Forelimb muscle (tissue), 1 donor: ENCODE data around the gene TMEM164. TPM values are rescaled to one million over a fixed set of nuclear protein-coding genes. Genes with fewer than 3 reads are reported as not detected.

ENCODE experiments used
- DNase-seq: peaks from one replicate; pipeline ENCODE4 v3.0.0-alpha.2; 2013; ENCODE audit warnings: low read depth
- polyA plus RNA-seq: library from polyadenylated mRNA; unstranded; fragments of 120-200 nt; gene quantifications from one replicate; pipeline ENCODE4 v1.2.1, GENCODE V29; 2013; ENCODE audit not compliant: insufficient read length

Gene TMEM164
- polyA plus RNA-seq, 1 donor, result 23.1 TPM

DNA sequence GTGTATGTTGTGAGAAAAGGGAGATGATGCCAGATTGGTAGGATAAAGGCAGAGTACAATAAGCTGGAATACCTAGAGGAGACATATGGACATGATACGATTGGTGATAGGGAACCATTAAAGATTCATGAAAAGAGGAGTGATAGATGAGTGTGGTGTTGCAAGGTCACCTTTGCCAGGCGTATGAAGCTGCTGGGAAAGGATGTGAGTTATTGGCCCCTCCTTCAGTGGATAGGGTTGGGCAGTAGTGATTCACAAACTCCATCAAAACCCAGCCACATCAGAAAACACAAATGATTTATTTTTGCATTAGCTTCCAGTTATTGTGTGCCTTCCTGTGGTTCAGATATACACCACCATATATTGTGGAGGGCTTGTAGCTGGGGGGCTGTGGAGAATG, 34.3 kb downstream of the TMEM164 start:
- no peak for DNase-seq

DNA sequence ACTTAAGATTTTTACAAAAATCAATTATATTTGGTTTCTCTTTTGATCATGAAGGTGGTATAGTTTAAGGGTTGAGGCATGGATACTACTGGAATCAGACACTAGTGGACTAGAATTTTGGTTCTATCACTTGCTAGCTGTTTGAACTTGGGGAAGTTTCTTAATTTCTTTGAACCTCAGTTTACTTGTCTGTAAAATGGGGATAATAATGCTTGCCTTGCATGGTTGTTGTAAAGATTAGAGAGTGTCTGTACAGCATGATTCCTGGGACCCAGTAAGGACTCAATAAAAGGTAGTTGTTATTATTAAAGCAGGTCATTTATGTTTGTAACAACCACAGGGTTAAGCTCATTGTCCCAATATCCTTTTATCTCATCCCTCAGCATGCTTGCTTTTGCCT, 36.0 kb downstream of the TMEM164 start:
- no peak for DNase-seq

DNA sequence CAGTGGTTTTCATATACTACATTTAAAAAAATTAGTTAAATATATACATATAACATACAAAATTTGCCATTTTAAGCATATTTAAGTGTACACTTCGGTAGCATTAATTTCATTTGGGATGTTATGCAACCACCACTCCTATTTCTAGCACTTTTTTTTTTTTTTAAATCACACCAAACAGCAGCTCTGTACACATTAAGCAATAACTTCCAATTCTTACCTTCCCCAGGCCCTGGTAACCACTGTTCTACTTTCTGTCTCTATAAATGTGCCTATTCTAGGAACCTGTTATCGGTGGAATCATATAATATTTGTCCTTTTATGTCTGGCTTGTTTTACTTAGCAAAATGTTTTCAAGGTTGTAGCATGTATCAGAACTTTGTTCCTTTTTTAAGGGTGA, 39.1 kb downstream of the TMEM164 start:
- no peak for DNase-seq

DNA sequence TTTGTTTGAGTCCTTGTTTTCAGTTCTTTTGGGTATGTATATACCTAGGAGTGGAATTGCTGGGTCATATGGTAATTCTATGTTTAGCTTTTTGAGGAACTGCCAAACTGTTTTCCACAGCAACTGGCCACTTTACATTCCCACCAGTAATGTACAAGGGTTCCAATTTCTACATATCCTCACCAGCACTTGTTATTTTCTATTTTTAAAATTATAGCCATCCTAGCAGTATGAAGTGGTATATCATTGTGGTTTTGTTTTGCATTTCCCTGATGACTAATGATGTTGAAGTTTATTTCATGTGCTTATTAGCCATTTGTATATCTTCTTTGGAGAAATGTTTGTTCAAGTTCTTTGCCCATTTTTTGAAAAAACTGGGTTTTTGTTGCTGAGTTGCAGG, 39.6 kb downstream of the TMEM164 start:
- DNase-seq, result no peak

DNA sequence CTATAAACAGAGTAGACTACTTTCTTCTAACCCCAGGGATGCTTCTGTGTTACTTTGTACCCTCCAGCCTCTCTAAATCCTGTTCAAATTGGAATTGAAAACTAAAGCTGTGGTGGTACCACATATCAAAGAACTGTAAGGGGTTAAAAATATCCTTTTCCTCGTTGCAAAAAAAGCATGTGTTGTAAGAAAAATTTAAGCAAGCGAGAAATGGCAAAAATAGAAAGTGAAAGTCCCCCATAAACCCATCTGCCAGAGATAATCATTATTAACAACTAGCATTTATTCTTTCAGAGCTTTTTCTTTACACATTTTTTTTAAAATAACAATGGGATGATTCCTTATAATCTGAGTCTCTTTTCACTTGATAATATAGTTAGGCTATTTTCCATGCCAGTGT, 40.6 kb downstream of the TMEM164 start:
- no peak for DNase-seq

DNA sequence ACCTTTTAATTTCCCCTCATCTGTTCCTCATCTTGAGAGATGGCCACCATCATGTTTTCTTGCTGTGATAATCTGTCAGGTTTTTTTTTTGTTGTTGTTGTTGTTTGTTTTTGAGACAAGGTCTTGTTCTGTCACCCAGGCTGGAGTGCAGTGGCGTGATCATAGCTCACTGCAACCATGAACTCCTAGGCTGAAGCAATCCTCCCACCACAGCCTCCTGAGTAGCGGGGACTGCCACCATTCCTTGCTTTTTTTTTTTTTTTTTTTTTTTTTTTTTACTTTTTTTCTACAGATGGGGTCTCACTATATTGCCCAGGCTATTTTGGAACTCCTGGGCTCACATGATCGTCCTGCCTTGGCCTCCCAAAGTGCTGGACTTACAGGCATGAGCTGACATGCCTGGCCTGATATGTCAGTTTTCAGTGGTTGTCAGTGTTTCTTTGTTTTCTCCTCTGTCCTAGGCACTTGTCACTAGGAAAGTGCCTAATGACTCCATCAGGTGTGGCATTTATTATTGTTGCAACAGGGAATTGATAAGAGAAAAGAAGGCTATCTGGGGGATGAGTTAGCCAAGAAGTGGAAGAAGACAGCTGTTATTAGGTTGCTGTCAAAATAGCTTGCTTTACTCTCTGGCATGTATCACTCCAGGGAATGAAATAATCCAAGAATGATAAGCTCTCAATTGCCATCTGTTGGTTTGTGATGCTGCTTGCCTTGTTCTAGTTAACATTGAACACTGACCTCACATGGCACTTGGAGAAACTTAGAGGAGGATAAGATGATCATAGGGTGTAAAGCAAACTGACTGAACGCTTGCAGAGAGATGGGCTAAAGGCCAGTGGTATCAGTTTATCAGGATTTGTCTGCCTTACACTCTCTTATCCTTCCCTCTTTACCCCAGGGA, 41.7 kb downstream of the TMEM164 start:
- no peak for DNase-seq

DNA sequence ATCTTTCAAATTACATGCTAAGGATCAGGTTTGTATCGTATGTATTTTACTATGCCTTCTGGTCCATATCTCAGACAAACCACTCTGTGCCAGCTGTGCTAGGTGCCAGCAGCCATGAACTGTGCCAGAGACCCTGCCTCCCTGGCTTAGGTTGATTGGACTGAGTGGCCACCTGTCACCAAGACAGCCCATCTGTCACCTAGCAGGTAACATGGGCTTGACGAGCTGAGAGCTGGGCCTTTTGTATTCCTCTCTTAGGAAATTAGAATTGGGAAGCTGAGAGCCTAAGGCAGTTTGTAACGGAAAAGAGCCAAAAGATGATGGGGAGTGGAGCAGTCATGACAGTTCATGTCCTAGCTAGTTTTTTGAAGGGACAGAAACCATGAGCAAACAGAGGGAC, 42.5 kb downstream of the TMEM164 start:
- DNase-seq, result no peak

DNA sequence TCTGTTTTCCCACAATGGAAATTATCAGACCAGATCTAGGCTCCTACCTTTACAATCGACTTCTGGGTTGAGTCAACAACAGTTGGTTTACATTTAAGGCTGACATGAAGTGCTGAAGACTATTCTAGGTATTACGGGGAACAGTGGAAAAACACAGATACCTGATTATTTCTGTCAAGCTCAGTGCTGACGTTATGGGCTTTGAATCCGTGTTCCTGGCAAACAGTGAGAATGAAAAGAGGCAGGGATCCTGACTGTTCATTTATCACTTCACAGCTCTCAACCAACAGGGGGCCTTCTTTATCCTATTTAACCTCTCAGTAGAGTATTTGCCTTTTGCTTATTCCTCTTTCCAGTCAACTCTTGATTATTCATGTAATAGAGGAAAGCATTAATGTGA, 43.1 kb downstream of the TMEM164 start:
- no peak for DNase-seq

DNA sequence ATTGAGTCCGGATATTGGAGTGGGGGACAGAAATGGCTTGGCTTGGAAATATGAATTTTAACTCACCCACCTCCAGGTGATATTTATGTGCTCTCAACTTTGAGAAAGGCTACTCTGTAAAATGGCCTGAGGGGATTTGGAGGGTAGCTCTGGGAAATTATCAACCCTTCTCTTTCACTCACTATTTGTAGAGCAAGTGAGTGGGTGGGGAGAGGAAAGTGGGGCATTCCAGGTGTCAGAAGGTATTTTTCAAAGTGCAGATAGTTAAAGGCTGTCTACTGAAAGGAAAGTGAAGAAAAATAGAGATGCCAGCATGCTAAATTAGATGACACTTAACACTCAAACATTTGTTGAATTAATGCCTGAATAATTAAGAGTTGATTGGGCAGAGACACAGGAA, 44.1 kb downstream of the TMEM164 start:
- DNase-seq, result no peak

DNA sequence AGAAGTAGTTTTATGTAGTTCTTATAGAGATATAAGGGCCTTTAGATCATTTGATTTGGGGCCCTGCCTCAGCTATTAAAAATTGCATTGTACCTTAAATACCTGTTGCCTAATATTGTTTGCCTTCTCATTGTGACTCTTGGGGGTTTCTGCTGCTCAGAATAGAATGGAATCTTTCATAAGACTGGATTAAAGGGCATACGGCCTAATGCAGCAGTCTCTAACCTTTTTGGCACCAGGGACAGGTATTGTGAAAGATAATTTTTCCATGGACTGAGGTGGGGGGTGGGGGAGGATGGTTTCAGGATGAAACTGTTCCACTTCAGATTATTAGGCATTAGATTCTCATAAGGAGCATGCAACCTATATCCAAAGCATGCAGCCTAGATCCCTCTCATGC, 46.2 kb downstream of the TMEM164 start:
- no peak for DNase-seq

DNA sequence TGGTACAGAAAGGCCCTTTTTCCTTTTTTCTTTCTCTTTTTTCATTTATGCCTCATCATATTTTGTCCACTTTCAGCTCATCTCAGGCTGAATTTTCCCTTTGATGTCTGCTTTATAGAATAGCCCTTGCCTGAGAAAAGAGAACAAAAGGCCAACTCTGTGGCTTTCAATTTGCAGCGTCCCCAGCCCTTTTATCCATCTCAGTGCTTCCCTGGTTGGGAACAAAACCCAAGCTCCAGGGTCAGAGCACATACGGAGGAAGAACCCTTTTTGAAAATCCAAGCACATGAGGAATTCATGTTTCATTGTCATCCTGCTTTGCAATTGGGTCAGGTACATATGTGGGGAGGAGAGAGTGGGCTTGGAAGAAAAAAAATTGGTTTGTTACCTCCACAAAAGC, 47.5 kb downstream of the TMEM164 start:
- DNase-seq, result no peak

DNA sequence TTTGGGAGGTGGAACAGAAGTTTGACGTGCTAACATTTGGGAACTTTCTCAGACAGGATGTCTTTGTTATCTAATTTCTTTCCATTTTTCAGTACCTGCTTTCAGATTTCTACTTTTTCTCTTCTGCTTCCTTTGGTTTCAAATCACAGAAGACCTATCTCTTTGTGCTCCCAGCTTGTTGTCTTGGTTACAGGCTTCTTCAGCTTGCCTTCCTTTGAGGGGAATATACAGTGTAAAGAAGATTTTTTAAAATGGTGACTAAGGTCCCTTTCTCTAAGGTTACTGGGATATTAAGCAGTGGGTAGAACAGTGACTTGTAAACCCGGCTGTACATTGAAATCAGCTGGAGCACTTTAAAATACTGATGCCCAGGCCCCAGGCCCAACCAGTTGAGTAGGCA, 48.0 kb downstream of the TMEM164 start:
- DNase-seq, result no peak

DNA sequence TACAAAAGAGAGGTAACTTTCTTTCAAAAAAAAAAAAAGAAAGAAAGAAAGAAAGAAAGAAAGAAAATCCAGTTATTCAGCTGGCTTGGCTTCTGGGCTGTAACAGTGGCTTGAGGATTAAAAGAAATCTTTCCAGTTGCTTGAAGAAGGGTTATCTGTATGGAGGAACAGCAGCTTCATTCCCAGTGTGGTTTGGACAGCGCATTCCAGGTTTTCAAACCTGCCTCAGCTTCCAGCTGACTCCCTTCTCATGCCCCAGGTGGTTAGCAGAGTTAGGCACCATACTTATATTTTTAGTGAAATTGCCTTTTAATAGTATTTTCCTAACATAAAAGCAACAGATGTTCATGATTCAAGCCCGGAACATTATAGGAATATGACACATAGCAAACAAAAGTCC, 48.6 kb downstream of the TMEM164 start:
- DNase-seq, result no peak

DNA sequence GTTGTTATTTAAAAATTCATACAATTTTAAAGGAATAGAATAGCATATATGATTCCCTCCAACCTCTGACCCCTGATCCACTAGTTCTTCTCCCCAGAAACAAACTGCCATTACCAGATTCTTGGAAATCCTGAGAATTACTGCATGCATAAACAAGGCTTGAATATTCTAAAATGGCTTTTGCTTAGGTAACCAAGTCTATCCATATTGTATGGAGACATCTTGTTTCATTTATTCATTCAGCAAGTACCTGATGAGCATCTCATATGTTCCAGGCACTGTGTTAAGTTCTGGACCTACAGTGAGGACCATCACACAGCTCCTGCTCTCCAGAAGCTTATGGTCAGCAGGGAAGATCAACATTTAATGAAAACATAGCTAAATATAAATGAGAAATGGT, 49.4 kb downstream of the TMEM164 start:
- no peak for DNase-seq

DNA sequence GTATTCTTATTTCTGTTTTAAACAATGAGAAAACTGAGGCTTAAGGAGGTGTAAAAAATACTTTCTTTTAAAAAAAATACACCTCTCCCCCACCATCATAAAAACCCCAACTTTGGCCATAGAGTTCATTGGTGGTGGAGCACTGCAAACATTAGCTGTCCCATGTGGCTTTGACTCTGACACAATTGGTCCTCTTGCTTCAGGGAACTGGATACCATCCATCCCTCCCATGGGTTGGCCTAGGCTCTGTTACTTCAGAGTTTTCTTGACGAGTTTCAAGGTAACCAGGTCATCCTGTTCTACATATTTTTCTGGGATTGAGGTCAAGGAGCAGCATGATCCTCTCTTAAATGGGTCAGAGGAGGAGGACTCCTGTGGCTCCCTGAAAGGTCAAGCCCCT, 50.5 kb downstream of the TMEM164 start:
- no peak for DNase-seq

DNA sequence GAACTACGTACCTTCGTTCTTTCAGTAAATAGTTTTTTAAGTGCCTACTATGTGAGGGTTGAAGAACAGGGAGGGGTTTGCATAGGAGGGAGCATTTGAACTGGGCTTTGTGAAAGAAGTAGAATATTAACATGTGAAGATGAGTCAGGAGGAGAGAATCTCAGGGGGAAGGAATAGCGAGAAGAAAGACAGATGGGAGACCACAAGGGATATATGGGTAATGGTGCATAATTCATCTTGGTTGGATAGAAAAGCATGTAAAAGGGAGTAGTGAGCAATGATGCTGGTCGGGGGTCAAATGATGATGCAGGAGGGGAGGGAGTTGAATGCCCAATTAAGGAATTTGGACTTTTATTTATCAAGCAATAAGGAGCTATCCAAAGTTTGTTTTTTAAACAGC, 52.7 kb downstream of the TMEM164 start:
- no peak for DNase-seq

DNA sequence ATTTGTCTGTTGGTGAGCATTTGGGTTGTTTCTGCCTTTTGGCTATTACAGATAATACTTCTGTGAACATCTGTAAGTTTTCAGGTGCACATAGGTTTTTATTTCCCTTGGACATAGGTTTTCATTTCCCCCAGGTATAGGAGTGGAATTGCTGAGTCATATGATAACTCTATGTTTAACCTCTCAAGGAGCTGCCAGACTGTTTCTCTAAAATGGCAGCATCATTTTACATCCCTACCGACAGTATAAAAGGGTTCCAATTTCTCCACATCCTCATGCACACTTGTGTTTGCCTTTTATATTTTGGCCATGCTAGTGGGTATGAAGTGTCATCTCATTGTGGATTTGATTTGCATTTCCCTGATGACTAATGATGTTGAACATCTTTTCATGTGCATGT, 53.5 kb downstream of the TMEM164 start:
- no peak for DNase-seq

DNA sequence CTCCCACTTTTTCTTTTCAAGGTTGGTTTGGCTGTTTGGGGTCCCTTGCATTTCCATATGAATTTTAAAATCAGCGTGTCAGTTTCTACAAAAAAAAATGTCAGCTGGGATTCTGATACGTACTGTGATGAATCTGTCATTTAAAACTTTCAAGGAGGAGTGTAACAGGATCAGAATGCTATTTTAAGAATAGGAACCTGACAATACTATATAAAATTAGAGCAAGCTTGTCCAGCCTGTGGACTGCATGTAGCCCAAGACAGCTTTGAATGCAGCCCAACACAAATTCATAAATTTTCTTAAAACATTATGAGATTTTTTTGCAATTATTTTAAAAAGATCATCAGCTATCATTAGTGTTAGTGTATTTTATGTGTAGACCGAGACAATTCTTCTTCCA, 56.5 kb downstream of the TMEM164 start:
- DNase-seq, result no peak

DNA sequence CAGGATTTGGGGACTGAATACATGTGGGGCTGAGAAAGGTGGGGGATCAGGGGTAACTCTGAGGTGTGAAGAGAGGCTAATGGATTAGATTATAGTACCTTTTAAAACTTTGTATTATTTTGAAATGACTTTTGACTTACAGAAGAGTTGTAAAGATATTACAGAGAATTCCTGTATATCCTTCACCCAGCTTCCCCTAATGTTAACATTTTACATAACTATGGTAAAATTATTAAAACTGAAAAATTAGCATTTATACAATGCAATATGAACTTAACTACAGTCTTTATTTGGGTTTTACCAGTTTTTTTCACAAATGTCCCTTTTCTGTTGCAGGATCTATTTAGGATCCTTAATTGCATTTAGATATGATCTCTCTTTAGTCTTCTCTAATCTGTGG, 57.4 kb downstream of the TMEM164 start:
- DNase-seq, result no peak

DNA sequence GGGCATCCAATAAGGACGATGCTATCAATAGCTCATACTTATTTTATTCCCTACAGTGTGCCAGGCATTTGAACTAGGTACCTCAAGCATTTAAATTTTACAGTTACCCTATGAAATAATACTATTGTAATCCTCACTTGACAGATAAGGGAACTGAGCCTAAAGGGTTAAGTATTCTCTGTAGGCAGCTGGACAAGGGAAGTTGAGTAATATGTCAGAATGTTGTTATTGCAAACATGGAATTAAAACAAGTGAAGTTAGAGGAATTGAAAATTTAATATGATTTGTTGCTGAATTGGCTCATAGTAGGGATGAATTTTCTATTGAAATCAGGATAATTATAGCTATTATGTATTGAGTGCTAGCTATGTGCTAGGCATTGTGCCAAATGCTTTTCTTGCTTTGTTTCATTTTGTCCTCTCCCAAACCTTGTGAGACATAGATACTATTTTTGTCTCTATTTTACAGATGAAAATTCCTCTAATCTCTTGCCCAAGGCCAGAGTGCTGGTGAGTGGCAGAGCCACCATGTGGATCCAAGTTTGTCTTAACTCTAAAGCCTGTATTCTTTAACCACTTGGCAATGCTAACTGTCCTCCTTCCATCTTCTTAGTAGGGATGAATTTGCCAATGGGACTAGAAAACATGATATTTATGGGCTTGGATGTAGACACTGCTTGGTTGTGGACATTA, 58.1 kb downstream of the TMEM164 start:
- no peak for DNase-seq

DNA sequence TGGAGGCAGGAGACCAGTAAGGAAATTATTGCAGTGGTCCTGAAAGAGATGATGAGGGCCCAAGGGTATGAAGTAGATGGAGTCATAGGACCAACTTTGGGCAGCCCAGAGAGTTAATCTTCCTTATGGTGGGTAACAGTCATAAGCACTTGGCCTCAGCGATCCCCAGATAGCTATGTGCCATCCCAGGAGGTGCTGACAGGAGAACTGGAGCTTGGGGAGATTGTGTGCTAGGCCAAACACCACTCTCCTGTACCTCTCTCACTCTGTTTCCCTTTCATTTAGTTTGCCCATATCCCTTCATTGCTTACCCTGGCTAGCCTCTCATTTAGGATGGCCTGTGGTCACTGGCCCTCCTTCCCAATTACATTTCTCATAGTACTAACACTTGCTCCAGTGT, 60.0 kb downstream of the TMEM164 start:
- DNase-seq, result no peak

DNA sequence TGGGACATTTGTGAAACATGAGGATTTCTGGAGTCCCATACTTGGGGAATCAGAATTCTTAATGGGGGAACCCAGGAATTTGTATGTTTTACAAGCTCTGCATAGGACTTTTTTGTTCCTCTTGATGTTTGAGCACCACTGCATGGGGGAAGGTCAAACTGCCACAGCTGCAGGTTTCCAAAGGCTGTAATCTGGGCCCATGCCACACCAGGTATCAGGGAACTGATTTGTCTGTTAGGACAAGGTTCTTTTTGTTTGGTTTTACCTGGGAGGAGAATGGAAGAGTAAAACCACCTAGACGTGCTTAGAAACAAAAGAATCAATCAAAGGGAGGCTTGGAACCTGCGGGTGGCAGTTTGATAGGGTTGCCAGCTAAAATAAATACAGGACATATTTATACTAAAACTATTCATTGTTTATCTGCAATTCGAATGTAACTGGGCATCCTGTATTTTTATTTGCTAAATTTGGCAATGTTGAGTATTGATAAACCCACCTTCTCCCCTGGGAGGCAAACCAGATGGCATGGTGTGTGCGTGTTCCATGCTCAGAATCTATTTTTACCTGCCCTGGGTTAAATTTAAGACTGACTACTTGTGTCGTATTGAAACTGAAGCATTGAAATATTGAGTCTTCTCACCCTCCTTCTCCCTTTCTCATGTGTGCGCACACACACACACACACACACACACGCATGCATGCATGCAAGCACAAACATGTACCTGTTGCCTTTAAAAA, 63.7 kb downstream of the TMEM164 start:
- no peak for DNase-seq

DNA sequence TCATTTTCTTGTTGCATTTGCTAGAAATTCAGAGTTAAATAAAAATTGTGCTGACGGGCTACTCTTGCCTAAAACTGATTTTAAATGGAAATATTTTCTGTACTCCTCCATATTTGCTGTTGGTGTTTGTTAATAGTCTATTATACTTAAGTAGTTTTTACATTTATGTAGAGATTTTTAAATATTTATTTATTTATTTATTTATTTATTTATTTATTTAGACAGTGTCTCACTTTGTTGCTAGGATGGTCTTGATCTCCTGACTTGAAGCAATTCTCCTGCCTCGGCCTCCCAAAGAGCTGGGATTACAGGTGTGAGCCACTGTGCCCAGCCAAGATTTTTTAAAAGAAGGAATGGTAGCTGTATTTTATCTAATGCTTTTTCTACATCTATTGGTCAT, 68.1 kb downstream of the TMEM164 start:
- DNase-seq, result no peak
